HepG2 (cell line): ENCODE results near the gene DOK1. TPM values are rescaled to one million over a fixed set of nuclear protein-coding genes. Genes with fewer than 3 reads are reported as not detected.

Experiments used
- AGO1 ChIP-seq: fragments of 200-400 bp; formaldehyde crosslinking; IDR thresholded peaks from 2 replicates; pipeline ENCODE4 v1.6.1; 2017; ENCODE audit warnings: mild to moderate bottlenecking, low read depth, low read length, moderate library complexity; ENCODE audit not compliant: poor library complexity, severe bottlenecking
- MAFK ChIP-seq, 2 experiments: IDR thresholded peaks in 1 of 2; conservative IDR thresholded peaks in 1 of 2; 2 replicates each; pipeline ENCODE4 v1.6.1; 2011; ENCODE audit warnings: improper control_type of control experiment in 2 of 2, low read length in 2 of 2
- NCOA2 ChIP-seq: sonication (generic); formaldehyde crosslinking; IDR thresholded peaks from 2 replicates; pipeline ENCODE4 v1.8.0; 2022; ENCODE audit warnings: inconsistent platforms
- SUZ12 ChIP-seq: fragments of 150-350 bp; IDR thresholded peaks from 2 replicates; pipeline ENCODE4 v1.6.1; 2014; ENCODE audit warnings: low read depth, low read length
- ZNF280D ChIP-seq: sonication (generic); formaldehyde crosslinking; IDR thresholded peaks from 2 replicates; pipeline ENCODE4 v1.5.1; 2020; ENCODE audit warnings: mild to moderate bottlenecking, missing genetic modification reagents
- ZNF501 ChIP-seq: sonication (generic); formaldehyde crosslinking; IDR thresholded peaks from 2 replicates; pipeline ENCODE4 v1.5.1; 2020; ENCODE audit warnings: mild to moderate bottlenecking, moderate library complexity, missing genetic modification reagents
- ZNF589 ChIP-seq: sonication (generic); formaldehyde crosslinking; conservative IDR thresholded peaks from 2 replicates; pipeline ENCODE4 v1.8.0; 2022; ENCODE audit warnings: mild to moderate bottlenecking, moderate library complexity, missing genetic modification reagents
- ZNF770 ChIP-seq: sonication (generic); formaldehyde crosslinking; IDR thresholded peaks from 2 replicates; pipeline ENCODE4 v1.5.0; 2020; ENCODE audit warnings: mild to moderate bottlenecking, missing genetic modification reagents
- polyA plus RNA-seq, 8 experiments: library from polyadenylated mRNA; depleted of rRNA in 3 of 8; stranded (reverse) in 7 of 8; unstranded in 1 of 8; fragments of >200 nt; fragmentation: Illumina TruSeq in 4 of 8; extraction: Trizol in 4 of 8; gene quantifications; 2 replicates each; pipeline versions ENCODE4 v1.2.1 to v1.2.3, GENCODE V29; 2011 to 2016; ENCODE audit warnings: low read depth in 4 of 8, missing spikeins in 1 of 8, mixed read lengths in 1 of 8; ENCODE audit not compliant: insufficient read depth in 1 of 8
- total RNA-seq, 5 experiments: library from RNA; depleted of rRNA; stranded (reverse); fragments of >200 nt; fragmentation: Illumina TruSeq; extraction: Trizol; gene quantifications; 2 replicates each; pipeline ENCODE4 v1.2.3, GENCODE V29; 2016; ENCODE audit warnings: low read depth in 1 of 5

DOK1 gene
- total and polyA plus RNA-seq, 2 of the 13 experiments (the other 11 are each of a cell fraction or from before 2014, with no cell fraction given): 0.53 to 0.74 TPM

- TF ChIP-seq AGO1 (peak; percentile 6), ZNF280D (no peak), ZNF501 (no peak), MAFK (conservative IDR thresholded peaks at IDR 0.05 in 1 of 2, IDR thresholded peaks at IDR 0.05 in 1 of 2; ENCODE audit: low read length in 2 of 2) (peak; percentile 38 to 62), ZNF589 (CRISPR knock-in tag) (0 out of 2 replicates have a peak, but pooled peaks have one; percentile 35), NCOA2 (CRISPR knock-in tag) (0 out of 2 replicates have a peak, but pooled peaks have one; percentile 2), SUZ12 (no peak), ZNF770 (CRISPR knock-in tag) (peak; percentile 84)
Measured at GRCh38 chr2:74513605-74514367, 40.7 kb upstream of the DOK1 start (continued).
